Stimulated activated CD8-positive, alpha-beta memory T cell treated with anti-CD3 and anti-CD28 coated beads, Interleukin-7, amount 100 ng/mL, for 48 hours (primary cell): ENCODE measurements around the gene LMAN2L.
"Not testable (repeated sequence)": the region's sequence is repeated elsewhere in the genome, so short reads cannot be mapped to it uniquely, and the experiment has no call there.

ENCODE experiments used
- DNase-seq, 2 donors: peaks; one replicate each; pipeline ENCODE4 v3.0.0-alpha.2; 2020; ENCODE audit warnings: low read depth in 1 of 2; ENCODE audit errors: extremely low read depth in 1 of 2

The LMAN2L gene

DNA sequence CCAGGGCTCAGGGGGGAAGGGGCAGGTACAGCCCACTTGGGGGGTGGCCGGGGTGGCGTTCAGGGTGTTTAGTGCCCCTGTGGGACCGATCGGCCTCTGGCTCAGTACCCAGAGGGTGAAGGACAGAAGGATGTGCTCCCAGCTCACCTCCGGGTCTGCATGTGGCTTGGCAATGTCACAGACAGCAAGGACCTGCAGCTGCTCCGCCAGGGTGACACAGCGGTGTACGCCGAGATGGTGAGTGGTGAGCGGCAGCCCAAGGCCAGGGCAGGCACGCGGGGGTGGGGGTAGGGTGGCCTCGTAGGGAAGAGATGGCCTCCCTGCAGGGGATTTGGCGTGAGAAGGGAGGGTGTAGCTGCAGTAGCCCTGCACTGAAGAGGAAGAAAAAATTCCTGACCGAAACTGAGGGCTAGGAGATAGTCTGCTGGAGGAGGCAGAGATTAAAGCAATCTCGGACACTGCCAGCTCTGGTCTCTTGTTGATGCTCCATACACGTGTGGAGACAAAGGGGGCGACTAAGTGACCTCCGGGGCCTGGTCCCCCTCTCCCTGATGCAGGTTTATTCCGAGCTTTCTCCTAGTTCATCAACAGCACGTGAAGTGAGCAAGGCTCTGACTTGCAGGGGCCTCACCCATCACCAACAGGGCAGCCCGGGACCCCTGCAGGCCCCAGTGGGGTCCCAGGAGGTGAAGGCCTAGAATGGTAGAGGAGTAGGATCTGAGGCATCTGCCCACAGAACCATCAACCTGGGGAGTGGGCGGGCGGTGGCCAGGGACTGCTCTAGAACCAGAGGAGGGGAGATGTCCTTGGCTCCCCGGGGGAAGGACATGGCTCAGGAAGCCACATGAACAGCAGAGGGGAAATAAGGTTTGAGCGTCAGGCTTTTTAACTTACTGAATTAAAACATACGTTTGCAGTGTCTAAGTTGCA is 51.9 kb downstream of the LMAN2L start:
- DNase-seq = no peak

DNA sequence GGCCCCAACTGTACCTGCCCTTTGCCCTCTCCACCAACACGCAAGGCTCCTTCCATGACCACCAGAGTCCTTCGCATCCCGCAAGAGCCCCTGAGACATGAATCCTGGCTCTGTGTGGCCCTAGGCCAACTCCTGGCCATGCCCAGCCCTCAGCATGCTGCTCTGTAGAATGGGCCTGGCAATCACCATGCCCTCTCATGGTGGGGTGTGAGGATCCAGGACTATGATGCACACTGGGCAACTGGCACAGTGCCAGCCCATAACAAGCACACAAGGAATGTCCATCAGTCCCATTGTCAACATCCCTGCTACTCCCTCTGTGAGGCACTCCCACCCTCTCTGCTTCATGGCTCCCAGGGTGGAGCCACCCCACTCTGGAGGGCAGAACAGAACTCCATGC is 52.6 kb downstream of the LMAN2L start:
- no peak for DNase-seq

DNA sequence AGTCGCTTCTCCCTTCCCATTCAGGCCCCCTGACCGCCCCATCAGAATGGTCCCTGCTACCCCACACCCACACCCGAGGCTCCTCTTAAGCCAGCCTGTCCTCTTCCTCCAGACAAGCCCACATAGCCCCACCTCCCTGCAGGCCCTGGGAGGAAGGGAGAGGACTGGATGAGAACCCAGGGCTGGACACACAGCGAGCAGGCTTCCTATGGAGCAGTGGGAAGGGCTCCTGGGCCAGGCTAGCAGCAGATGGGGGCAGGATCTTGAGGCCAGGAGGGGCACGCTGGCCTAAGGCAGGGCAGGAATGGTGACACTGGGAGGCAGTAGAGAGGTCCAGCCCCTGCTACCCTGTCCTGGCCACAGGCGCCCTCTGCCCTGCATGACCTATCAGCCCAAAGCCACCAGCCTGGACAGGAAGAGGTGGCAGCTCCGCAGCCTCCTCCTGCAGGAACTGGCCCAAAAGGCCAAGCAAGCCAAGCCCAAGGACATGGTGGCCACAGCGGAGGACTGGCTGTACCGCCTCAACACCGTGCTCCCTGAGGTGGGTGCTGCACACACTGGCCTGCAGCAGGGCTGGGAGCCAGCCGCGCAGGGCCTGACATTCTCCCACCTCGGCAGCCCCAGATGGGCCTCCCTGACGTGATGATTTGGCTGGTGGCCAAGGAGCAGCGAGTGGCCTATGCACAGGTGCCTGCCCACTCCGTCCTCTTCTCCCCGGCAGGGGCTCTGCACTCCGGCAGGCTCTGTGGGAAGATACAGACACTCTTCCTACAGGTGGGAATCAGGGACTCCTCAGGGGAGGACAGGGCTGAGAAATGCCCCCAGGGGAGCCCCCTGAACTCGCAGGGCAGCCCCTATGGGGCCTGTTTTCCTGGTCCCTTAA is 54.0 kb downstream of the LMAN2L start:
- no peak for DNase-seq

DNA sequence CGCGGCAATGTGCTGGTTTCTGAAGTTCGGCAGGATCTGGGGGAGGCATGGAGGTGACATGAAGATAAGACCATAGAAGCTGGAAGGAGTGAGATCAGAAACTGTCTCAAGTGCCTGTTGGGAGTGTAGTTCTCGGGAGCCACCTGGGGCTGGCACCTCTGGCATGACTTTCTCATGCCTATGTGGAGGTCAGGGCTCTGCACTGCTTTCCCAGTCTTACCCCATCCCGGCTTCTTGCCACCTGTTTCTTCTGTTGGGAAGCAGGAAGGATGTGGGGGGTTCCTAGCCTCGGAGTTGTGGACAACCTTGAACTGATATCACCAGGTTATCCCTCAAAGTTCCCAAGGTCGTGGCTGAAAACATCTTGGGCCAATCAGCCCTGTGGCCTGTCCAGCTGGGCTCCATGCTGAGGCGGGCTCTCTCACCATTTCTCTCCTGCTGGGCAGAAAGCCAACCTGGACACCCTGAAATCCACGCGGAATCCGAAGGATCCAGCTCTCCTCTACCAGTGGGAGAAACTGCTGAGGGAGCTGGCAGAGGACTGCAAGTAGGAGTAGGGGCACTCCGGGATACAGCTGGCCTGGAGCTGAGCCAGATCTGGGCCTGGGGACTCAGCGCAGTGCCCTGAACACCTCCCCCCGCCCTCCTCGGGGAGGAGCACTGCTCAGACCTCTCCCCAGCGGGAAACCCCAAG is 54.8 kb downstream of the LMAN2L start:
- DNase-seq = no peak

DNA sequence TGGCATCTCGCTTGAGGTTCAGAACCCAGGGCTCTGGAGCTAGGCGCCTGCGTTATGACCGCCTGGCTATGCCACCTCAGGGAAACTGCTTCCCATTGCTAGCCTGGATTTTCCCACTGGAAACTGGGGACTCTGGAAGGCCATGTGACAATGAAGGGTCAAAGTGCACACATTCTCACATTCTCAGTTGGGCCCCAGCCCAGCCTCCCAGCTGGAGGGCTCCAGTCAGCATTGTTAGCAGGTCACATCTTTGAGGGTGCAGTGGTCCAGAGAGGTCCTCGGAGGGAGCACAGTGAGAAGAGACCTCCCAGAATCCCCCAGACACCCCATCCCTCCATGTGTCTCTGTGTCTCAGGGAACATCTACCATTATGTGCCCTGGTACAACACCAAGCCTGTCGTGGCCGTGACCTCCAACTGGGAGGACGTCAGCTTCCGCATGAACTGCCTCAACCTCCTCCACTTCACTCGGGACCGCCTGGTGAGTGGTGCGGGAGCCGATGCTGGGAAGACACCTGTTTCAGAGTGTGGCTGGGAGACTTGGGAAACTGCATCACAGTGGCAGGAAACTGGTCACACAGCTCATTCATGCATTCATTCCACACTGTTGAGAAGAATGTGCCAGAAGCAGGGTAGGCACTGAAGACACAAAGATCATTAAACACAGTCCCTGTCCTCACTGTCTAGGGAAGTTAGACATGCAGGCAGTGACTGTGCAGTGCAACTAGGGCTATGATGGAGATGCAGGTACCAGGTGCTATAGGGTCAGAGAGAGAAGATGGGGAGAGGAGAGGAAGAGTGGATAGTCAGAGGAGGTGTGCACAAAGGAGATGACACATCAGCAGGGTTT is 55.7 kb downstream of the LMAN2L start:
- no peak for DNase-seq

DNA sequence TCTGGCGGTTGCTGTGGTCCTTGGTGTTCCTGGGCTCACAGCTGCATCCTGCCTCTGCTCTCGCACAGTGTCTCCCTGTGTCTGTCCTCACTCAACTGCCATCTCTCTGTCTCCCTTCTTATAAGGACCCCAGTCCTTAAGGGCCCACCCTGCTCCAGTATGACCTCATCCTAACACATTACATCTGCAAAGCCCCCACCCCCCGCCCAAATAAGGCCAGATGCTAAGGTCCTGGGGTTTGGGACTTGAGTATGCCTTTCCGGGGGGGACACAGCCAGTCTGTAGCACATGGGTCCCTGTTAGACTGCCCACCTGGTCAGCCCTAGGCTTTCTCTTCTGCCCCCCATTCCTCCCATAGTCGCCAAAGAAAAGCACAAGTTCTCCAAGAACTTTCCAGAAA is 56.6 kb downstream of the LMAN2L start:
- DNase-seq = no peak

DNA sequence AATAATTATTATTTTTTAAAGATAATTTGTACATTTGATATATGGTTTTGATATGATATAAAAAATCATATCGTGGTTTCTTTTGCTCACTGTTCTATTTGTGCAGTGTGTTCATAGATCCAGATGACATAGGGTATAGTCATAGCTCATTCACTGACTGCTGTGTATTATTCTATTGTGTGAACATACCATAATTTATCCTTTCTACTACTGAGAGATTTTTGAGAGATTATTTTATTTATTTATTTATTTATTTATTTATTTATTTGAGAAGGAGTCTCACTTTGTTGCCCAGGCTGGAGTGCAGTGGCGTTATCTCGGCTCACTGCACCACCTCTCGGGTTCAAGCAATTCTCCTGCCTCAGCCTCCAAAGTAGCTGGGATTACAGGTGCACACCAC is 58.3 kb downstream of the LMAN2L start:
- DNase-seq = no peak

DNA sequence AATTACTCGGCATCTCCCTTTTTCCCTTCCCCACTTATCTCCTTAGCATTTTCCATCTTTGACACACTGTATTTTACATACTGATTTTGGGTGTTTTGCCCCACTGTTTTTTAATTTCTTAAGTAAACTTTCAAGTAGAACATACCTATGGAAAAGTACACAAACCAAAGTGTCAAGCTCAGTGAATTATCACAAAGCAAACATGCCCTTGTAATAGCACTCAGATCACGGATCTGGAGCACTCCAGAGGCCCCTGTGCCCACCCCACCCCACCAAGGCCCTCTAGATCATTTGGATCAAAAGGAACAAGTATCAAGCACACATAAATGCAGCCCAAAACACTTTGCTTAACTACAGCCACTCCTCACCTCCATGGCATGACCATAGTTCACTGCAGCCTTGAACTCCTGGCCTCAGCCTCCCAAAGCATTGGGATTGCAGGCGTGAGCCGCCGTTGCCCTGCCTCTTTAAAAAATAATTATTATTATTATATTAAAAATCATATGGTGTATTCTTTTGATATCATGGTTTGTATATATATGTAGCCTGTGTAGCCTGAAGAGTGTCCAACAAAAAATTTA is 59.2 kb downstream of the LMAN2L start:
- no peak for DNase-seq

DNA sequence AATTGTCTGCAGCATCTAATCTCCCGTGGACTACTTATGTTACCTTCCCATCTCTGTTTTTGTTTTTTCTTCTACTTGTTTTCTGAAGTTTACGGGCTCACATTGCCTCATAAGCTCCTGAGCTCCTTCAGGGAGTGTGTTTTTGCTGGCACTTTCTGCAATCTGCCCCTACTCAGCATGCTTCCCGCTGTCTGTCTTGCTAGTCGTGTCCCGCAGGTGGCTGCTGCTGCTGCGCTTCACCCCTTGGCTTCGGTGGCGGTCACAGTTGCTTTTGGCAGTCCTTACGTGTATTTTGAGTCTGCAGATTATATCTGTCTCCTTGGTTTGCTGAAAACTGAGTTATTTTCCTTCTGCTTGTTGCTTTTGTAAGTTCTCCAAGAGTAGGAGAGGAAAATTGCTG is 60.0 kb downstream of the LMAN2L start:
- DNase-seq = no peak

DNA sequence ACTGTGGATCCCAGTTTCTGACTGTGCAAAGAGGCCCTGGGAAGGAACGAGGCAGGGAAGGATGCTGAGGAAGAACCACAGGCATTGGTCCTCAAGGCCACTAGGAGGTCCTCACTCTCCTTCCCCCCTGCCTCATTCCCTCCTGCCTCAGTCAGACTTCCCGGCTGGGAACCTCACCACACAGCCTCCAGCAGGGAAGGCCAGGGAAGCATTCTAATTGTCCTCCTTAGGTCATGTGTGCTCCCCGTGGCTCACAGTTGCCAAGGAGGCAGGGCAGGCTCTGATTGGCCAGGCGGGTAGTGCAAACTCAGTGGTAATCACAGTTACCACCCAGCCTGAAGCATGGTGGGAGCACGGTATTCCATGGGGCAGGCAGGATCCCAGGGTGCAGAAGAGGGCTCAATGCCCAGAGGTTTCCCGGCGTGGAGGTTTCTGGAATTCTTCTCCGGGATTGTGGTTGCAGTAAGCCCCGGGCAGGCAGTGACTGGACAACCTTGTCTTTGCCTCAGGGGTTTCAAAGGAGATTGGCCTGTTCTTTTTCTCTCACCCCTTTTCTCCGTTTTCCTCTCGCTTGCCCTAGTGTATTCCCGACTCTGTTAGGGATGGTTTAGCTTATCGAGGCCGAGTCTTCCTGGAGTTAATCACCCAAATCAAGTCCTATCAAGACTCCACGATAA is 70.2 kb downstream of the LMAN2L start:
- DNase-seq = no peak

DNA sequence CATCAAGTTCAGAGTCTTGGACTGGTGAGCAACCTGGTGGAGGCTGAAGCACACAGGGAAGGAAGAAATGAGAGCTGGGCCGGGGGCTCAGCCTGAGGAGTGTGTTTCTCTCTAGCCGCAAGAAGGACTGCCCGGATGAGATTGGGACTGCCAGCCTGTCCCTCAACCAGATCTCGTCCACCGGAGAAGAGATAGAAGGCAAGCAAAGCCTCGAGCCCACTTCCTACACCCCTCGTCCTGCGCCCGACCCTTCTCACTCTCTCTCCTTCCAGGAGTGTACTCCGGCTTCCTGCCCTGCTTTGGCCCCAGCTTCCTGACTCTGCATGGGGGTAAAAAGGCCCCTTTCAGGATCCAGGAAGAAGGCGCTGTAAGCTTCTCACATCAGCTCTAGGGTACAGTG is 71.1 kb downstream of the LMAN2L start:
- DNase-seq = no peak

DNA sequence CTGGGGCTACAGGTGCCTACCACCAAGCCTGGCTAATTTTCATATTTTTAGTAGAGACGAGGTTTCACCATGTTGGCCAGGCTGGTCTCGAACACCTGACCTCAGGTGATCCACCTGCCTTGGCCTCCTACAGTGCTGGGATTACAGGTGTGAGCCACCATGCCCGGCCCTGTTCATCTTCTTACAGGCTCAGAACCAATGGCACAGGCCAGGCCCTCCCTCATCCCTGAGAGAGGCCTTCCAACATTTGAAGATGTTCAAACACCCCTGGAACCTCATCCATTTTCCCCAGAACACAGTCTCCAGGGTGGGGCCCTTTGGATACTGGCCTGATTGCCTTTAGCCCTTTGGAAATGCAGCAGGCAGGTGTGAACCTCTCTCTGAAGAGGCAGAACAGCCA is 74.1 kb downstream of the LMAN2L start:
- DNase-seq = not testable (repeated sequence)

DNA sequence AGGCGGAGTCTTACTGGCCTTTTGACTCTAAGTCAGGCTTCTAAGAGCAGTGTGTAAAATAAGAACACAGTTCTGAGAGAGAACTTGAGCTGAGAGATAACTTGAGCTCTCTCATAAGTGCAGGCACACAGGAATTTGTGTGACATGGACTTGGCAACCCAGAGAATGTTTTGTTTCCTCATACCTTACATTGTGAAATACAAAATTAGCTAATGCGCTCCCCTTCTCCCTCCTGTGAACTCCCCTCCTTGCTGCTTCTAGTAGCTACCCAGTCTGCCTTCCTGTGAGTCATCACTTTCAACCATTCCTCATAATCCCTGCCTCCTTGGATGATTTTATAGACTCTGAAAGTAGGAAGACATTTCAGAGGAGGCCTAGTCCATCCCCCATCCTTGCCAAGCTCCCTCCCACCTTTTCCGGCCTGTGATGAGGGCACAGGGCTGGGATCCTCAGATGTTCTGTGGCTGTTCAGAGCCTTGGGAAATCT is 74.7 kb downstream of the LMAN2L start:
- no peak for DNase-seq

DNA sequence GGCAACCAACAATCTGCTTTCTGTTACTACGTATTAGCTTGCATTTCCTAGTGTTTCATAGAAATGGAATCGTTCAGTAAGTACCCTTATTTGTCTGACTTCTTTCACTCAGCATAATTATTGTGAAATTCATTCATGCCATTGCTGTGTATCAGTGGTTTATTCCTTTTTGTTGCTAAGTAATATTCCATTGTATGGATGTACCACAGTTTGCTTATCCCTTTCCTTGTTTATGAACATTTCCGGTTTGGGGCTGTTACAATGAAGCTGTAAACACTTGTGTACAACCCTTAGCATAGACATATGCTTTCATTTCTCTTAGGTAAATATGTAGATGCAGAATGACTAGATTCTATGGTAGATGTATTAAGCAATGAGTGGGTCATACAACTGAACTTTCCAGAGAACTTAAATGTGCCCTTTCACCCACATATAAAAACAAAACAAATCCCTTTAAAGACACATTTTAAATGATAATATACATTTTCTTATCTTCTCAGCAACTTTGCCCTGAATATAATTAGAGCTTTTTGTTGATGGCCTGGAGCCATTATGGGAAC is 75.4 kb downstream of the LMAN2L start:
- no peak for DNase-seq

DNA sequence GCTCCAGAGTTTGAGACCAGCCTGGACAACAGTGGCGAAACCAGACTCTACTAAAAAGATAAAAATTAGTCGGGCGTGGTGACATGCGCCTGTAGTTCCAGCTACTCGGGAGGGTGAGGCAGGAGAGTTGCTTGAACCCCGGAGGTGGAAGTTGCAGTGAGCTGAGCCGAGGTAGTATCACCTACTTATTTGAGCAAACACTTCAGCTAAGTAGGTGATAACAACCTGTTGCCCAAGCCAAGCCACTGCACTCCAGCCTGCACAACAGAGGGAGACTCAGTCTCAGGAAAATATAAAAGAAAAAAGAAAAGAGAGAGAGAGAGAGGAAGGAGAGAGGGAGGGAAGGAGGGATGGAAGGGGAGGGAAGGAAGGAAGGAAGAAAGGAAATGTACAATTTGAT is 76.0 kb downstream of the LMAN2L start:
- no peak for DNase-seq

DNA sequence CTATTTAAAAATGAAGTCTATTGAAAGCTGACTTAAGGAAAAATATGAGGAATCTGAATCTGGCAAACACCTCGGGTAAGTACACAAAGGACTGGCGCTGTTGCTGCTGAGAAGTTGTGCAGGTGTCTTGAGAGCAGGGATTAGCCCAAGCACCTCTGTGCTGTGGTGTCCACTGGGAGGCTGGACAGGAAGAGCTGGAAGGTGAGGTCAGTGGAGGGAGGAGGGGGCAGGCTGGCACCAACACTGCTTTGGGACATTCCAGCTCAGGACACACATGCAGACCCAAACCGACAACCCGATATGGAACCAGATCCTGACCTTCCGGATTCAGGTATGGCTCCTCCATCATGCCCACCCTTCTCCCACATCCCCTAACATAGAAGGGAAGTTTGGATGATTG is 76.7 kb downstream of the LMAN2L start:
- DNase-seq = no peak

DNA sequence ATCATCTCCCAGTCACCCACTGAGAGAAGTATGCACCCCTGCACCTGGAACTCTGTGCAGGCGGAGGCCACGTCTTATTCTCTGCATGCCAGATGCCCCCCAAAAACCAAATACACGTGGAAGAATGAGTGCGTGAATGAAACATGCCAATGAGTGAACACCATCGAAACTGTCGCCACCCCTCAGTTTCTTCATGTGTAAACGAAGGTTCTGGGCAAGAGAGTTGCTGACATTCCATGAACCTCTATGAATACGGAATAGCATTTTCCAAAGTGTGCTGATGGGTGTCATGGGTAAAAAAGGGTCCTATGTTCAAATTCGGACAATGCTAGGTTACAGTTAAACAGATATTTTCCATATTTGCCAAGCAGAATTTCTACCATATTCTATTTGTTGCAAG is 77.5 kb downstream of the LMAN2L start:
- DNase-seq = no peak

DNA sequence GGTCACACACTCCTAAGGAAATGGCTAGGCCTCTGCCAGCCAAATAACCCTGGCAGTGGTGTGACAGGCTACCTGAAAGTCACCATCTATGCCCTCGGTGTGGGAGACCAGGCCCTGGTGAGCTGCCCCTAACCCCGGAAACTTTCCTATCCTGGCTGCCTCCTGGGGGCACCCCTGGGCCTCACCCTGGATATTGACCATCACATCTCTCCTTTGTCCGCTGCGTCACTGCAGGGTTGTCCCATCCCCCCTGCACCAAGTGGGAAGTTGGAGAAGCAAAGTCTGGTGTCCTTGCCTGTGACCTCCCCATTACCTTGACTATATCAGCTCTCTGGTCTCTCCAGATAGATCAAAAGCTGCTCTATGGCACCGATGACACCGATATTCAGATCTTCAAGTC is 78.5 kb downstream of the LMAN2L start:
- no peak for DNase-seq

DNA sequence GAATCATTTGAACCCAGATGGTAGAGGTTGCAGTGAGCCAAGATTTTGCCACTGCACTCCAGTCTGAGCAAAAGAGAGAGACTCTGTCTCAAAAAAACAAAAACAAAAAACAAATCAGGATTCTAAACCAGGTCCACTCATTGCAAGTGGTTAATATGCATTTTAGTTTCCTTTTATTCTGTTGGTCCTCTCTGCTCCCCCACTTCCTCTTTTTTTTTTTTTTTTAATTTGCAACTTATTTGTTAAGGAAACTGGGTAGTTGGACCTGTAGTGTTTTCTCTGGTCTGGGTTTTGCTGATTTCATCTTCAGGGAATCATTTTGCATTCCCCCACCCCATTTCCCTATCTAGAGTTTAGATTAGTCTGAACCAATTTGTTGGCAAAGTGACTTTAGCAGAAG is 83.3 kb downstream of the LMAN2L start:
- DNase-seq = no peak
